ENCODE data around the gene THRA. TPM values are rescaled to one million over a fixed set of nuclear protein-coding genes. Genes with fewer than 3 reads are reported as not detected.

Gene THRA
- total and polyA plus RNA-seq, 9 of the 15 experiments (the other 6 are each of a cell fraction or from before 2014, with no cell fraction given), result 0.34 to 23.4 (median 12.7) TPM

- Histone ChIP-seq H3K9ac (ENCODE audit: insufficient read depth in 1 of 2, low read depth in 2 of 2, low read length in 2 of 2) (no peak overlapping the region; a peak in 1 of 4 replicates), H3K9me3 (replicated peaks; ENCODE audit: control insufficient read depth, insufficient read depth, low read depth, low read length) (no peaks in the 10 kb centered on the region), H3K9me1 (ENCODE audit: control insufficient read depth, insufficient read depth, low read length) (no peaks in the 10 kb centered on the region), H2AFZ (ENCODE audit: low read depth, low read length) (no peak overlapping the region), H3K36me3 (ENCODE audit: control insufficient read depth, insufficient read depth, low read length) (peaks cover 66% of the 10 kb centered on the region), H3K27me3 (ENCODE audit: control insufficient read depth in 2 of 2, insufficient read depth in 2 of 2, low read length in 2 of 2) (no peaks in the 10 kb centered on the region), H3K4me1 (replicated peaks in 1 of 2; ENCODE audit: control insufficient read depth in 2 of 2, insufficient read depth in 2 of 2, low read length in 2 of 2) (peaks cover 0 to 4% of the 10 kb centered on the region in 2 experiments; a peak in 1 of 5 replicates), H3K79me2 (ENCODE audit: control insufficient read depth, insufficient read depth, low read length) (no peaks in the 10 kb centered on the region), H4K20me1 (replicated peaks; ENCODE audit: control insufficient read depth, insufficient read depth, low read length) (no peaks in the 10 kb centered on the region), H3K27ac (ENCODE audit: extremely low read depth, low read depth, low read length) (no peak overlapping the region), H3K4me2 (ENCODE audit: insufficient read depth, low read length) (no peak overlapping the region), H3K4me3 (no peak overlapping the region)
- intact Hi-C loops (cut with micrococcal nuclease), result loop anchor here (1.0 kb wide), 1 partner anchor 77 kb away; no protein-coding TSS in a partner anchor
- CTCF ChIA-PET (ENCODE audit: low intra/inter-chr PET ratio), result interaction anchor here (0.6 to 1.7 kb wide), 4 partner anchors 41 to 169 kb away, joined by 3 to 6 read pairs (median 4); no protein-coding TSS in a partner anchor
- FAIRE-seq (no peak), ATAC-seq (no peak), DNase-seq (ENCODE audit: extremely low read depth in 1 of 4, low spot score in 3 of 4) (no peak)
- POLR2A ChIA-PET, result interaction anchor here (0.7 to 1.7 kb wide), 8 partner anchors 13 to 501 kb away, joined by 3 to 5 read pairs (median 3); no protein-coding TSS in a partner anchor
- WGBS (ENCODE audit: insufficient coverage, low coverage, missing lambda C conversion rate), result 80% methylated on average over 7 of the region's 8 CpGs
- in situ Hi-C loops (cut with MboI), result loop anchor here (5.0 kb wide), 1 partner anchor 48 kb away; no protein-coding TSS in a partner anchor
- no TSS peak for BruUV-seq (replicated peaks)
- TF ChIP-seq KDM4B (IDR thresholded peaks at IDR 0.05; ENCODE audit: borderline replicate concordance in 2 of 2, low read depth in 1 of 2) (no peak), SPI1 (IDR thresholded peaks at IDR 0.05; ENCODE audit: borderline replicate concordance, low read depth, low read length) (peak; percentile 50; the same call in 1 of the 2 replicates)
Observed at GRCh38 chr17:40034426-40035161, 28.2 kb upstream of the THRA start.

GRCh38 chr17:40035162-40035559 is 27.6 kb upstream of the THRA start:
- H2AFZ ChIP-seq (ENCODE audit: low read depth, low read length), result no peak overlapping the region
- CTCF ChIA-PET (ENCODE audit: low intra/inter-chr PET ratio), result interaction anchor here (0.6 to 1.7 kb wide), 5 partner anchors 8 to 169 kb away, joined by 3 to 6 read pairs (median 3); no protein-coding TSS in a partner anchor
- no peak overlapping the region for H3K27ac ChIP-seq (ENCODE audit: extremely low read depth, low read depth, low read length)
- peak; percentile 71 to 77 (median 74) for DNase-seq (ENCODE audit: extremely low read depth in 1 of 4, low spot score in 3 of 4)
- peaks cover 61% of the 10 kb centered on the region for H3K36me3 ChIP-seq (ENCODE audit: control insufficient read depth, insufficient read depth, low read length)
- no peaks in the 10 kb centered on the region for H3K9me1 ChIP-seq (ENCODE audit: control insufficient read depth, insufficient read depth, low read length)
- no peaks in the 10 kb centered on the region for H3K27me3 ChIP-seq (ENCODE audit: control insufficient read depth in 2 of 2, insufficient read depth in 2 of 2, low read length in 2 of 2)
- H4K20me1 ChIP-seq (replicated peaks; ENCODE audit: control insufficient read depth, insufficient read depth, low read length), result no peaks in the 10 kb centered on the region
- H3K4me3 ChIP-seq, result no peak overlapping the region
- BruUV-seq (replicated peaks), result no TSS peak
- no peak overlapping the region for H3K4me2 ChIP-seq (ENCODE audit: insufficient read depth, low read length)
- in situ Hi-C loops (cut with MboI) (no loop called here), intact Hi-C loops (cut with micrococcal nuclease) (loop anchor here (1.0 kb wide), 1 partner anchor 76 kb away; no protein-coding TSS in a partner anchor)
- H3K79me2 ChIP-seq (ENCODE audit: control insufficient read depth, insufficient read depth, low read length), result no peaks in the 10 kb centered on the region
- H3K9ac ChIP-seq (ENCODE audit: insufficient read depth in 1 of 2, low read depth in 2 of 2, low read length in 2 of 2), result no peak overlapping the region; a peak in 1 of 4 replicates
- H3K9me3 ChIP-seq (replicated peaks; ENCODE audit: control insufficient read depth, insufficient read depth, low read depth, low read length), result no peaks in the 10 kb centered on the region
- WGBS (ENCODE audit: insufficient coverage, low coverage, missing lambda C conversion rate), result 14% methylated on average over 12 of the region's 12 CpGs
- peak; percentile 99 for ATAC-seq
- POLR2A ChIA-PET, result interaction anchor here (0.6 to 1.7 kb wide), 7 partner anchors 13 to 124 kb away, joined by 3 to 5 read pairs (median 3); no protein-coding TSS in a partner anchor
- FAIRE-seq, result peak; percentile 76
- peaks cover 0 to 4% of the 10 kb centered on the region in 2 experiments; a peak in 1 of 5 replicates for H3K4me1 ChIP-seq (replicated peaks in 1 of 2; ENCODE audit: control insufficient read depth in 2 of 2, insufficient read depth in 2 of 2, low read length in 2 of 2)
- TF ChIP-seq SP1 (CRISPR knock-in tag; IDR thresholded peaks at IDR 0.05) (no peak), RAD21 (CRISPR knock-in tag; conservative IDR thresholded peaks at IDR 0.05 in 1 of 2, IDR thresholded peaks at IDR 0.05 in 1 of 2) (peak in 1 of 2 experiments; percentile 66; a peak in 3 of 4 replicates), CTCF (IDR thresholded peaks at IDR 0.05 in 2 of 3, conservative IDR thresholded peaks at IDR 0.05 in 1 of 3; ENCODE audit: insufficient read depth in 2 of 3, low read depth in 1 of 3, low read length in 3 of 3) (peak; percentile 84 to 94 (median 93)), DNMT1 (IDR thresholded peaks at IDR 0.05) (no peak), ETS2 (tag; IDR thresholded peaks at IDR 0.05; ENCODE audit: borderline replicate concordance, poor library complexity, severe bottlenecking) (no peak), CAMTA2 (CRISPR knock-in tag; conservative IDR thresholded peaks at IDR 0.05) (no peak), SMC3 (conservative IDR thresholded peaks at IDR 0.05; ENCODE audit: insufficient read depth, low read depth, low read length) (peak; percentile 74), HDAC3 (IDR thresholded peaks at IDR 0.05; ENCODE audit: borderline replicate concordance, partially characterized antibody) (no peak), MAZ (CRISPR knock-in tag; conservative IDR thresholded peaks at IDR 0.05 in 1 of 2, IDR thresholded peaks at IDR 0.05 in 1 of 2) (peak in 1 of 2 experiments; percentile 76; a peak in 1 of 4 replicates)

All from K562 (cell line).